ENCODE results near the gene G3BP1.
"Not testable (repeated sequence)": the region's sequence is repeated elsewhere in the genome, so short reads cannot be mapped to it uniquely, and the experiment has no call there.

Gene G3BP1

GRCh38 chr5:151822141-151822540, 50.4 kb downstream of the G3BP1 start:
- H3K4me3 Mint-ChIP-seq = no peak overlapping the region
- peaks cover 9% of the 10 kb centered on the region for H3K36me3 Mint-ChIP-seq (ENCODE audit: low read depth)
- TF ChIP-seq CTCF (IDR thresholded peaks at IDR 0.05) = no peak
- no peaks in the 10 kb centered on the region for H3K27me3 Mint-ChIP-seq (ENCODE audit: low read depth, poor library complexity)
- DNase-seq = no peak
- no peaks in the 10 kb centered on the region for H3K9me3 Mint-ChIP-seq
- H3K4me1 Mint-ChIP-seq = peaks cover 5% of the 10 kb centered on the region
- peak overlapping the region; percentile 8 for H3K27ac Mint-ChIP-seq

- H3K4me3 Mint-ChIP-seq = no peak overlapping the region
- H3K27ac Mint-ChIP-seq = no peak overlapping the region
- H3K36me3 Mint-ChIP-seq (ENCODE audit: low read depth) = peaks cover 19% of the 10 kb centered on the region
Observed at GRCh38 chr5:151825445-151825844, 53.7 kb downstream of the G3BP1 start.

GRCh38 chr5:151829370-151829769, 57.6 kb downstream of the G3BP1 start:
- Mint-ChIP-seq H3K36me3 (ENCODE audit: low read depth) (peaks cover 53% of the 10 kb centered on the region), H3K4me1 (peaks cover 5% of the 10 kb centered on the region), H3K27ac (no peak overlapping the region), H3K9me3 (peaks cover 46% of the 10 kb centered on the region), H3K4me3 (no peak overlapping the region), H3K27me3 (ENCODE audit: low read depth, poor library complexity) (peaks cover 7% of the 10 kb centered on the region)
- DNase-seq = no peak
- TF ChIP-seq CTCF (IDR thresholded peaks at IDR 0.05) = no peak

More at GRCh38 chr5:151825445-151825844, 53.7 kb downstream of the G3BP1 start:
- peaks cover 8% of the 10 kb centered on the region for H3K9me3 Mint-ChIP-seq
- TF ChIP-seq CTCF (IDR thresholded peaks at IDR 0.05) = peak; percentile 87
- H3K4me1 Mint-ChIP-seq = peaks cover 5% of the 10 kb centered on the region
- DNase-seq = peak; percentile 69
- peaks cover 4% of the 10 kb centered on the region for H3K27me3 Mint-ChIP-seq (ENCODE audit: low read depth, poor library complexity)

- H3K27ac Mint-ChIP-seq, H3K4me3 Mint-ChIP-seq, H3K4me1 Mint-ChIP-seq, DNase-seq: not testable (repeated sequence)
- Mint-ChIP-seq H3K9me3 (peaks cover 81% of the 10 kb centered on the region), H3K27me3 (ENCODE audit: low read depth, poor library complexity) (peaks cover 11% of the 10 kb centered on the region), H3K36me3 (ENCODE audit: low read depth) (peaks cover 54% of the 10 kb centered on the region)
Observed at GRCh38 chr5:151832843-151833242, 61.1 kb downstream of the G3BP1 start.

DNA sequence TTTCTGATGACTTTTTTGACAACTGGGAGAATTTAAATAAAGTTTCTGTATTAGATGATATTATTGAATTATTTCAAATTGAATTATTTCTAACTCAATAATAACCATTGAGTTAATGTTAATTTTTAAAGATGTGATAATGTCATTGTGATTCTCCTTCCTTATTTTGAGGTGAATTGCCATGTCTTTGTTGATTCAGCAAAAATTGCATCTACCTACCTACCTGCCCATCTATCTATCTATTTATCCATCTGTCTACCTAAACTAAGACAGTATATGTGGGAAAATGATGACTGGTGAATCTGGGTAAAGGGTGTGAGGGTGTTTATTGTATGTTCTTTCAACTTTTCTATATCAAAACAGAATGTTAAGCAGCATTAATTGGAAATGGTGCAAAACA, 75.0 kb downstream of the G3BP1 start:
- no peak overlapping the region for H3K27ac Mint-ChIP-seq
- no peaks in the 10 kb centered on the region for H3K36me3 Mint-ChIP-seq (ENCODE audit: low read depth)
- peaks cover 9% of the 10 kb centered on the region for H3K9me3 Mint-ChIP-seq
- no peak for DNase-seq
- H3K4me3 Mint-ChIP-seq = no peak overlapping the region
- peaks cover 12% of the 10 kb centered on the region for H3K27me3 Mint-ChIP-seq (ENCODE audit: low read depth, poor library complexity)
- TF ChIP-seq CTCF (IDR thresholded peaks at IDR 0.05) = no peak
- H3K4me1 Mint-ChIP-seq = no peaks in the 10 kb centered on the region

DNA sequence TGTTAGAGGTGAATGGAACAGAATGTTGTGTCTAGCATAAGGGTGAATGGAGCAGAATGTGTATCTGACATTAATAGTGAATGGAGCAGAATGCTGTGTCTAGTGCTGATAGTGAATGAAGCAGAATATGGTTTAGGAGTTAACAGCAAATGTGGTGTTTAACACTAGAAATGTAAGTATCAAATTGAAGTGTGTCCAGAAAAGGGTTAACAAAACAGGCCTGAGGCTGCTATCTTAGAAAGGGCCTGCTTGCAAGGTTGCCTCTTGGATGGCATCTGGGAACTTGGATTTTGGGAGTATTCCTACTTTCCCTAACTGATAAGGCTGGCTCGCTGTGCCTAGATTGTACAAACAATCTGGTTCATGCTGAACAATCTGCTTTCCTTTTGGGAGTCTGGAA, 76.1 kb downstream of the G3BP1 start:
- no peak for DNase-seq
- H3K9me3 Mint-ChIP-seq = peaks cover 3% of the 10 kb centered on the region
- peaks cover 9% of the 10 kb centered on the region for H3K27me3 Mint-ChIP-seq (ENCODE audit: low read depth, poor library complexity)
- H3K4me1 Mint-ChIP-seq = no peaks in the 10 kb centered on the region
- no peaks in the 10 kb centered on the region for H3K36me3 Mint-ChIP-seq (ENCODE audit: low read depth)
- no peak overlapping the region for H3K27ac Mint-ChIP-seq
- no peak overlapping the region for H3K4me3 Mint-ChIP-seq
- no peak for TF ChIP-seq CTCF (IDR thresholded peaks at IDR 0.05)

Data from nephron progenitor cell (in vitro differentiated cells).